Fibroblast of lung (primary cell): ENCODE results near the gene LIM2.

Experiments
- EZH2 ChIP-seq: IDR thresholded peaks from 2 replicates; pipeline ENCODE4 v1.5.1; 2012; ENCODE audit warnings: low read length, control low read depth, mild to moderate bottlenecking; ENCODE audit errors: missing control alignments
- TF ChIP-seq, protein P1 (sequence below), 2 donors: IDR thresholded peaks in 1 of 2; conservative IDR thresholded peaks in 1 of 2; 1 replicate in 1 of 2; 2 replicates in 1 of 2; pipeline ENCODE4 v1.5.1; 2011 to 2012; ENCODE audit warnings: low read length in 2 of 2, control low read depth in 1 of 2, inconsistent platforms in 1 of 2, low read depth in 1 of 2, mild to moderate bottlenecking in 1 of 2

- TF ChIP-seq, protein P1, sequence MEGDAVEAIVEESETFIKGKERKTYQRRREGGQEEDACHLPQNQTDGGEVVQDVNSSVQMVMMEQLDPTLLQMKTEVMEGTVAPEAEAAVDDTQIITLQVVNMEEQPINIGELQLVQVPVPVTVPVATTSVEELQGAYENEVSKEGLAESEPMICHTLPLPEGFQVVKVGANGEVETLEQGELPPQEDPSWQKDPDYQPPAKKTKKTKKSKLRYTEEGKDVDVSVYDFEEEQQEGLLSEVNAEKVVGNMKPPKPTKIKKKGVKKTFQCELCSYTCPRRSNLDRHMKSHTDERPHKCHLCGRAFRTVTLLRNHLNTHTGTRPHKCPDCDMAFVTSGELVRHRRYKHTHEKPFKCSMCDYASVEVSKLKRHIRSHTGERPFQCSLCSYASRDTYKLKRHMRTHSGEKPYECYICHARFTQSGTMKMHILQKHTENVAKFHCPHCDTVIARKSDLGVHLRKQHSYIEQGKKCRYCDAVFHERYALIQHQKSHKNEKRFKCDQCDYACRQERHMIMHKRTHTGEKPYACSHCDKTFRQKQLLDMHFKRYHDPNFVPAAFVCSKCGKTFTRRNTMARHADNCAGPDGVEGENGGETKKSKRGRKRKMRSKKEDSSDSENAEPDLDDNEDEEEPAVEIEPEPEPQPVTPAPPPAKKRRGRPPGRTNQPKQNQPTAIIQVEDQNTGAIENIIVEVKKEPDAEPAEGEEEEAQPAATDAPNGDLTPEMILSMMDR (conservative IDR thresholded peaks at IDR 0.05 in 1 of 2, IDR thresholded peaks at IDR 0.05 in 1 of 2; ENCODE audit: low read depth in 1 of 2, low read length in 2 of 2): no peak
- no peak for TF ChIP-seq EZH2
These were observed 20.6 kb downstream of the LIM2 start for GRCh38 chr19:51367255-51367564.
